GM18505 (cell line): Measurements from ENCODE around the gene FBXO44.

Experiments used
- ATAC-seq: cut with Tn5 transposase; IDR thresholded peaks from one replicate; pipeline ENCODE4 v1.9.1; 2021; ENCODE audit not compliant: unreplicated experiment
- POLR2A ChIP-seq: IDR thresholded peaks from 4 replicates; pipeline ENCODE4 v1.6.1; 2011; ENCODE audit warnings: borderline replicate concordance; ENCODE audit not compliant: insufficient read depth, insufficient read length; ENCODE audit errors: extremely low read depth

The FBXO44 gene

DNA sequence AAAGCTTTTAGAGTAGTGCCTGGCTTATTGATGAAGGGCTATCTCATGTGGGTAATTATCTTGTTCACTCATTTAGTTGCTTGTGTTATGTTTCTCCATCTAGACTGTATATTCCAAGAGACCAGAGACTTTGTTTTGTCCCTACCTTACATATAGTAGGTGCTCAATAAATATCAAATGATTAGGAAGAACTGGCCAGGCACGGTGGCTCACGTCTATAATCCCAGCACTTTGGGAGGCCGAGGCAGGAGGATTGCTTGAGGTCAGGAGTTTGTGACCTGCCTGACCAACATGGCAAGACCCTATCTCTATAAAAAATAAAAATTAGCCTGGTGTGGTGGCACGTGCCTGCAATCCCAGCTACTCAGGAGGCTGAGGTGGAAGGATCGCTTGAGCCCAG lies 9.4 kb upstream of the FBXO44 start:
- ATAC-seq = no peak
- TF ChIP-seq POLR2A = no peak

DNA sequence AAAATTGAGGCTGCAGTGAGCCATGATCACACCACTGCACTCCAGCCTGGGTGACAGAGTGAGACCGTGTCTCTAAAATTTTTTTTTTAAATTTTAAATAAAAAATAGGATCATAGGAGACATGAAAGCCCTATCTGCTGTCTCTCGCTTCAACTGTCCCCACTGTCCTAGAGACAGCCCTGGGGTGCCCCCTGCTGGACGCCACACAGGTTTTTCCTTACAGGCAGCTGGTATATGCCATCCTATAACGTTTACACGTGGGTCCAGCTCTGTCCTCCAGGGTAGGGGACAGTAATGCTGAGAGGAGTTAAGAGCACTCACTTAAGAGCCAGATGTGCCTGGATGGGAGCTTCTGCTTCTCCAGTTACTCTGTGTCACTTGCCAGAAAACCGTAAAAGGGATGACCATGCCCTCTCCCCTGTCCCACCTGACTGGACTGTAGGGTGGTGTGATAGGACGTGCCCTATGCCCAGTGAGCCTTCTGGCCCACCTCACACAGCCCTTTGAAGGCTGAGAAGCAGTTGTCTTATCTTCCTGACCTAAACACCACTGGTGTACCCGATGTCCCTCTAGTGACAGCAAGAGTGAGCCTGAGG lies 8.9 kb upstream of the FBXO44 start:
- TF ChIP-seq POLR2A = no peak
- no peak for ATAC-seq

DNA sequence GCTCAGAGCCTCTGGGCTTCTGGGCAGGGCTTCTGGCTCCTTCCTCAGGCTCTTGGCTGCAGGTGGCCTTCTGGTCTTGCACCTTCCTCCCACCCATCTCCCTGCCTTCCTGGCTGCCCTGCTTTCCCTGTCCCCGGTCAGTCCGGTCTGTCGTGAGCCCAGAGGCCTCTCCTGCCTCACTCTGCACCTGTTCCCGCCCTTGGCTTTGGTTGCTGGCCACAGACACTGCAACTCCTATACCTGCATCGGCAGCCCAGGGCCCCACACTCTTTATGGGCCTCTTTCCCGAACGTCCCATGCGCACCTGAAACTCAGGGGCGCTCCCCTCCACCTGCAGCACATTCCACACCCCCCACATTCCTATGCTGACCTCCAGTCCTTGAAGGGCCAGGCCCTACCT lies 8.4 kb upstream of the FBXO44 start:
- no peak for TF ChIP-seq POLR2A
- ATAC-seq = no peak

GRCh38 chr1:11647333-11647732 lies 7.3 kb upstream of the FBXO44 start:
- ATAC-seq = no peak
- TF ChIP-seq POLR2A = no peak

- ATAC-seq = no peak
- no peak for TF ChIP-seq POLR2A
These were observed 6.6 kb upstream of the FBXO44 start for GRCh38 chr1:11648039-11648438.

DNA sequence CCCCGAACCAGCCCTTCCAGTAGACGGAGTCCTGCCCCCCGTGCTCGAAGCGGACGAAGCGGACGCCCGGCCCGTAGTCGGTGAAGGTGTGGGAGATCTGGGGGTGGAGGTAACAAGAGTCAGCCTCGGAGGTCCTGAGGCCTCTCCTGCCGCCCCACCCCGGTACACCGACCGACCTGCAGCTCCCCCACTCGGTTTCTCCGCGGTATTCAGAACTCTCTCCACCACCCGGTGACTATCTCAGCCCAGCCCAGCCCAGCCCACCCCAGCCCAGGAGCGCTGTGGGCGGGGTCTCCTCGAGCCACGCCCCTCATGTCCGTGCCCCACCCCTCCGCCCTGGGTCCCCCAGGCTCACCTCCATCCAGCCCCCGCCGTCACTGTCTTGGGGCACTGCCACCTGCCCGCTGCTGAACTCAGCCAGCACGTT lies 5.9 kb upstream of the FBXO44 start:
- no peak for TF ChIP-seq POLR2A
- ATAC-seq = no peak

DNA sequence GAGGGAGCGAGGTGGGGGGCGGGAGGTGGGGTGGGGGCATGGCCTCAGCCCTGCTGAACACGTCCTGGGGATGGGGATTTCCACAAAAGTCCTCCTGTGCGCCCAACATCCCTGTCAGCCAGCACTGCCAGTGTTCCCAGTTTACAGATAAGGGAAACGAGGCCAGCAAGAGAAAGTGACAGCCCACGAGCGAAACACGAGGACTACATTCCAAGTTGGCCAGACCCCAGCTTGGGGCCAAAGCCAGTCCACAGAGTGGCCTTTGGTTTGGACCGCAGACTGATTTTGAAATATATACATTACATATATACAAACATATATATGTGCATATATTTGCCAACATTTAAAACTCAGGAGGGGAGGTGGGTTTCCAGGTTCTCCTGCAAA lies 5.4 kb upstream of the FBXO44 start:
- no peak for ATAC-seq
- no peak for TF ChIP-seq POLR2A

- TF ChIP-seq POLR2A = no peak
- no peak for ATAC-seq
These were observed 4.9 kb upstream of the FBXO44 start for GRCh38 chr1:11649624-11650330.

- ATAC-seq = no peak
- no peak for TF ChIP-seq POLR2A
These were observed 4.2 kb upstream of the FBXO44 start for GRCh38 chr1:11650331-11650991.

GRCh38 chr1:11651017-11651416 lies 3.7 kb upstream of the FBXO44 start:
- no peak for TF ChIP-seq POLR2A
- no peak for ATAC-seq

DNA sequence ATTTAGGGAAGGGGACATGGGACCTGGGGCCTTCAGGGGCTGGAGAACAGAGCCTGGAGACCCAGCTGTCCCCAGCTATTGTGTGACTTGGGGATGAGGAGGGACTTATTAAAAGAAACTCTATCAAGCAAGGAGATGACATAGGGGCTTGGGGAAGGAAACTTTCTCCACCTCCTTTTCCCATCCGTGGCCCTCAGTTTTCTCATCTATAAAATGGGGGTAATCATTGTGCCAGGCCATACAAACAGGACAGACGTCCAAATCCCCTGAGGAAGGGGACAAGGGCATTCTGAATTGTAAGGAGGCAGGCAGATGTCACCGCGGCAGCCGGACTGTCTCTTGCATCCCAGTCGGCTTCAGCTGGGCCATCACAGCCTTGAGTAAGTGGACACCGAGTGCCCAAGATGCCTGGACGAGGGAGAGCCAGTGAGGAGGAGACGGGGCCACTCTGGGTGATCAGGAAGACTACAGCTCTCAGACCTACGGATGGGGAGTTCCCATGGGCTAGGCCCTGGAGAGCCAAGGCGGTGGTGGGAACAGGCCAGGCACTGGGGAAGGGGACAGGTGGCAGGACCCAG lies 2.4 kb upstream of the FBXO44 start:
- no peak for TF ChIP-seq POLR2A
- no peak for ATAC-seq

GRCh38 chr1:11653101-11653860 lies 1.4 kb upstream of the FBXO44 start:
- ATAC-seq = no peak
- no peak for TF ChIP-seq POLR2A

GRCh38 chr1:11653861-11654136 lies 878 bp upstream of the FBXO44 start:
- ATAC-seq = no peak
- no peak for TF ChIP-seq POLR2A
